Psoas muscle (tissue), 8 donors: ENCODE measurements around the gene RNF149. TPM values are rescaled to one million over a fixed set of nuclear protein-coding genes. Genes with fewer than 3 reads are reported as not detected.

Experiments
- ATAC-seq, 4 donors: fragments of 200-7000 bp; cut with Tn5 transposase; one replicate each; pipeline ENCODE4 v1.9.1; 2020; ENCODE audit warnings: moderate library complexity in 3 of 4, mild to moderate bottlenecking in 2 of 4
- DNase-seq, 2 donors: peaks; one replicate each; pipeline ENCODE4 v3.0.0-alpha.2; 2020
- H3K27ac ChIP-seq: fragments of 200-600 bp; one replicate; pipeline ENCODE4 v1.8.0; 2022
- H3K27me3 ChIP-seq, 3 donors: fragments of 200-600 bp in 1 of 3; one replicate each; pipeline versions ENCODE4 v1.6.1 to v1.8.0; 2013 to 2022; ENCODE audit warnings: low read length in 2 of 3, mild to moderate bottlenecking in 2 of 3, moderate library complexity in 1 of 3; ENCODE audit not compliant: insufficient read depth in 3 of 3
- H3K36me3 ChIP-seq, 2 donors: fragments of 200-600 bp in 1 of 2; one replicate each; pipeline versions ENCODE4 v1.6.1 to v1.8.0; 2013 to 2022; ENCODE audit warnings: low read depth in 1 of 2, mild to moderate bottlenecking in 1 of 2, moderate library complexity in 1 of 2; ENCODE audit not compliant: insufficient read depth in 1 of 2
- H3K4me1 ChIP-seq: fragments of 200-600 bp; one replicate; pipeline ENCODE4 v1.8.0; 2022
- H3K4me3 ChIP-seq: fragments of 200-600 bp; one replicate; pipeline ENCODE4 v1.8.0; 2022; ENCODE audit warnings: mild to moderate bottlenecking
- H3K9me3 ChIP-seq: fragments of 200-600 bp; one replicate; pipeline ENCODE4 v1.8.0; 2022
- CTCF ChIP-seq: fragments of 200-600 bp; IDR thresholded peaks from one replicate; pipeline ENCODE4 v1.8.0; 2022; ENCODE audit warnings: antibody characterized with exemption
- WGBS, 3 donors: extraction: QIAGEN DNeasy Blood & Tissue Kit; methylation state at CpG; one replicate each; pipeline versions ENCODE4 v1.1.6 to v1.1.7; 2013; 5-methylcytosine and 5-hydroxymethylcytosine counted together
- intact Hi-C, 2 donors: fragments of 100-400 bp; cut with DNase I; formaldehyde crosslinking; loops; one replicate each; pipeline versions ENCODE4 v1.11.0 to v1.14.2; 2022
- polyA plus RNA-seq, 3 donors: library from polyadenylated mRNA; stranded (reverse); fragments of 200-250 nt; gene quantifications; one replicate each; pipeline ENCODE4 v1.2.3, GENCODE V29; 2013
- total RNA-seq, 4 donors: library from RNA; stranded (reverse); fragmentation: NEBNext Ultra II Directional in 2 of 4; extraction: Animal tissue kit (Norgen Biotek cat#: 25700) in 2 of 4; gene quantifications; one replicate each; pipeline versions ENCODE4 v1.2.1 to v1.2.4, GENCODE V29; 2021 to 2023
- donor health status: healthy with polysubstance abuse.
- donor health status: DM: no; HTN: no; CAD: no; lungs with moderate emphysema.
- donor health status: Bipolar disorder and iron deficiency.
- donor health status: healthy.
- donor health status: DM: yes; HTN: yes; CAD: no.
- donor health status: DM: no; HTN: no; CAD: no.
- donor health status: DM: no; HTN: no; CAD: no.
- donor health status: DM: yes; HTN: yes; CAD: no.

Gene RNF149
- total and polyA plus RNA-seq, 7 donors: 10.7 to 23.7 (median 19.2) TPM

- H3K4me1 ChIP-seq: no peaks in the 10 kb centered on the region
- H3K4me3 ChIP-seq: no peak overlapping the region
- H3K9me3 ChIP-seq: no peaks in the 10 kb centered on the region
- H3K36me3 ChIP-seq: no peaks in the 10 kb centered on the region
- ATAC-seq (peak in 3 of 4 donors; percentile 57 to 77 (median 59)), DNase-seq (peak; percentile 77 to 83)
- intact Hi-C loops: loop anchor here (2.0 to 5.0 kb wide), 2 partner anchors 490 to 491 kb away; no protein-coding TSS in a partner anchor
- 48 to 50% (median 48%) methylated on average over 21 of the region's 21 CpGs for WGBS, 3 donors
- no peak overlapping the region for H3K27ac ChIP-seq
- H3K27me3 ChIP-seq: no peaks in the 10 kb centered on the region
- TF ChIP-seq CTCF: peak; percentile 81
Observed at GRCh38 chr2:101341901-101342624, 33.6 kb upstream of the RNF149 start.

- 84 to 86% (median 86%) methylated on average over 7 of the region's 7 CpGs for WGBS, 3 donors
- intact Hi-C loops: loop anchor here in 1 of 2 donors (5.0 kb wide), 1 partner anchor 491 kb away; no protein-coding TSS in a partner anchor
- H3K9me3 ChIP-seq: no peaks in the 10 kb centered on the region
- H3K27ac ChIP-seq: no peak overlapping the region
- TF ChIP-seq CTCF: no peak
- DNase-seq (no peak), ATAC-seq (no peak)
- no peaks in the 10 kb centered on the region for H3K36me3 ChIP-seq
- no peaks in the 10 kb centered on the region for H3K27me3 ChIP-seq
- H3K4me3 ChIP-seq: no peak overlapping the region
- H3K4me1 ChIP-seq: no peaks in the 10 kb centered on the region
Observed at GRCh38 chr2:101341421-101341820, 32.9 kb upstream of the RNF149 start.

- Histone ChIP-seq H3K36me3 (no peaks in the 10 kb centered on the region), H3K9me3 (no peaks in the 10 kb centered on the region), H3K4me1 (no peaks in the 10 kb centered on the region), H3K4me3 (no peak overlapping the region), H3K27ac (no peak overlapping the region), H3K27me3 (no peaks in the 10 kb centered on the region)
- no peak for TF ChIP-seq CTCF
- ATAC-seq (no peak), DNase-seq (no peak)
- intact Hi-C loops: loop anchor here in 1 of 2 donors (5.0 kb wide), 1 partner anchor 492 kb away; no protein-coding TSS in a partner anchor
- 91 to 95% (median 92%) methylated on average over 1 of the region's 1 CpG for WGBS, 3 donors
Observed at GRCh38 chr2:101340141-101340551, 31.6 kb upstream of the RNF149 start.

GRCh38 chr2:101339266-101339880 lies 30.9 kb upstream of the RNF149 start:
- ATAC-seq (no peak), DNase-seq (no peak)
- no peak overlapping the region for H3K27ac ChIP-seq
- no peak overlapping the region for H3K4me3 ChIP-seq
- H3K27me3 ChIP-seq: no peaks in the 10 kb centered on the region
- intact Hi-C loops: no loop called here
- no peaks in the 10 kb centered on the region for H3K4me1 ChIP-seq
- no peaks in the 10 kb centered on the region for H3K9me3 ChIP-seq
- H3K36me3 ChIP-seq: no peaks in the 10 kb centered on the region
- 87 to 90% (median 88%) methylated on average over 4 of the region's 4 CpGs for WGBS, 3 donors
- TF ChIP-seq CTCF: no peak
